Ascending aorta (tissue), 2 donors: ENCODE measurements around the gene TAS1R2. TPM values are rescaled to one million over a fixed set of nuclear protein-coding genes. Genes with fewer than 3 reads are reported as not detected.

Experiments
- DNase-seq, 2 donors: peaks; one replicate each; pipeline ENCODE4 v3.0.0-alpha.2; 2019; ENCODE audit warnings: low spot score in 2 of 2
- H3K27ac ChIP-seq, 2 donors: fragments of 200-600 bp; sonication (generic); one replicate each; pipeline ENCODE4 v1.5.1; 2016 to 2017; ENCODE audit warnings: mild to moderate bottlenecking in 1 of 2
- H3K27me3 ChIP-seq: fragments of 200-600 bp; sonication (generic); one replicate; pipeline ENCODE4 v1.5.1; 2017
- H3K36me3 ChIP-seq, 2 donors: fragments of 200-600 bp; sonication (generic); one replicate each; pipeline ENCODE4 v1.5.1; 2016
- H3K4me1 ChIP-seq, 2 donors: fragments of 200-600 bp; sonication (generic); one replicate each; pipeline ENCODE4 v1.5.1; 2016 to 2017; ENCODE audit warnings: mild to moderate bottlenecking in 1 of 2
- H3K4me3 ChIP-seq, 2 donors: fragments of 200-600 bp; sonication (generic); one replicate each; pipeline ENCODE4 v1.5.1; 2016 to 2017; ENCODE audit warnings: mild to moderate bottlenecking in 1 of 2
- H3K9me3 ChIP-seq, 2 donors: fragments of 200-600 bp; sonication (generic); one replicate each; pipeline ENCODE4 v1.5.1; 2016
- CTCF ChIP-seq, 3 experiments: fragments of 200-600 bp in 2 of 3; fragments of 450-650 bp in 1 of 3; sonication (generic) in 2 of 3; IDR thresholded peaks; one replicate each; pipeline ENCODE4 v1.5.1; 2016 to 2019; ENCODE audit warnings: antibody characterized with exemption in 3 of 3, mild to moderate bottlenecking in 1 of 3, moderate library complexity in 1 of 3
- intact Hi-C: fragments of 100-400 bp; cut with DNase I; formaldehyde crosslinking; loops from one replicate; pipeline ENCODE4 v1.15.1; 2023
- total RNA-seq: library from RNA; depleted of rRNA; stranded (reverse); fragments of >200 nt; gene quantifications from one replicate; pipeline ENCODE4 v1.1.0, GENCODE V29; 2016

The TAS1R2 gene
- total RNA-seq, 1 donor from 2014 or later: not detected

GRCh38 chr1:18880585-18880984, 21.1 kb upstream of the TAS1R2 start:
- TF ChIP-seq CTCF (IDR thresholded peaks at IDR 0.05): no peak
- DNase-seq: no peak
- Histone ChIP-seq H3K36me3 (peaks cover 5 to 20% of the 10 kb centered on the region in 2 donors), H3K4me3 (no peak overlapping the region), H3K27me3 (no peaks in the 10 kb centered on the region), H3K9me3 (no peaks in the 10 kb centered on the region), H3K4me1 (no peaks in the 10 kb centered on the region), H3K27ac (no peak overlapping the region)
- intact Hi-C loops: loop anchor here (5.0 kb wide), 1 partner anchor 217 kb away; no protein-coding TSS in a partner anchor

GRCh38 chr1:18879791-18880309, 20.4 kb upstream of the TAS1R2 start:
- Histone ChIP-seq H3K4me3 (no peak overlapping the region), H3K36me3 (peaks cover 5 to 20% of the 10 kb centered on the region in 2 donors), H3K27ac (no peak overlapping the region), H3K9me3 (no peaks in the 10 kb centered on the region), H3K27me3 (no peaks in the 10 kb centered on the region), H3K4me1 (no peaks in the 10 kb centered on the region)
- intact Hi-C loops: loop anchor here (5.0 kb wide), 2 partner anchors 217 to 283 kb away; no protein-coding TSS in a partner anchor
- TF ChIP-seq CTCF (IDR thresholded peaks at IDR 0.05): no peak
- DNase-seq: no peak

GRCh38 chr1:18879215-18879790, 19.8 kb upstream of the TAS1R2 start:
- Histone ChIP-seq H3K27me3 (no peaks in the 10 kb centered on the region), H3K4me1 (no peaks in the 10 kb centered on the region), H3K27ac (no peak overlapping the region), H3K36me3 (peaks cover 5 to 20% of the 10 kb centered on the region in 2 donors), H3K4me3 (no peak overlapping the region), H3K9me3 (no peaks in the 10 kb centered on the region)
- intact Hi-C loops: loop anchor here (5.0 kb wide), 1 partner anchor 282 kb away; no protein-coding TSS in a partner anchor
- TF ChIP-seq CTCF (IDR thresholded peaks at IDR 0.05): no peak
- DNase-seq: no peak

GRCh38 chr1:18878538-18879214, 19.2 kb upstream of the TAS1R2 start:
- Histone ChIP-seq H3K36me3 (peaks cover 5 to 20% of the 10 kb centered on the region in 2 donors), H3K4me1 (no peaks in the 10 kb centered on the region), H3K27me3 (no peaks in the 10 kb centered on the region), H3K4me3 (no peak overlapping the region), H3K27ac (no peak overlapping the region), H3K9me3 (no peaks in the 10 kb centered on the region)
- no peak for DNase-seq
- intact Hi-C loops: loop anchor here (5.0 kb wide), 1 partner anchor 281 kb away; no protein-coding TSS in a partner anchor
- TF ChIP-seq CTCF (IDR thresholded peaks at IDR 0.05): no peak

GRCh38 chr1:18877282-18877681, 17.8 kb upstream of the TAS1R2 start:
- intact Hi-C loops: loop anchor here (5.0 kb wide), 1 partner anchor 280 kb away; no protein-coding TSS in a partner anchor
- peaks cover 6 to 19% of the 10 kb centered on the region in 2 donors for H3K36me3 ChIP-seq

More at GRCh38 chr1:18877282-18877681, 17.8 kb upstream of the TAS1R2 start:
- Histone ChIP-seq H3K4me1 (no peaks in the 10 kb centered on the region), H3K27me3 (no peaks in the 10 kb centered on the region), H3K27ac (no peak overlapping the region), H3K4me3 (no peak overlapping the region), H3K9me3 (no peaks in the 10 kb centered on the region)
- no peak for DNase-seq
- TF ChIP-seq CTCF (IDR thresholded peaks at IDR 0.05): no peak
